GM12873 (cell line): ENCODE data around the gene CMTR1.

Experiments
- CTCF ChIP-seq: IDR thresholded peaks from 2 replicates; pipeline ENCODE4 v1.5.1; 2012; ENCODE audit warnings: low read depth, mild to moderate bottlenecking, moderate library complexity, low read length, control low read depth; ENCODE audit not compliant: insufficient read depth; ENCODE audit errors: missing control alignments

The CMTR1 gene

GRCh38 chr6:37432916-37433656 lies at the start of gene CMTR1:
Gene CMTR1, plus strand, starts transcription at chr6:37433221. Its CDS starts 2,409 bp downstream, at chr6:37435630.
- TF ChIP-seq CTCF = no peak

- TF ChIP-seq CTCF = no peak
Observed at GRCh38 chr6:37388578-37388977, 44.4 kb upstream of the CMTR1 start.

GRCh38 chr6:37389857-37390256 lies 43.2 kb upstream of the CMTR1 start:
- no peak for TF ChIP-seq CTCF

DNA sequence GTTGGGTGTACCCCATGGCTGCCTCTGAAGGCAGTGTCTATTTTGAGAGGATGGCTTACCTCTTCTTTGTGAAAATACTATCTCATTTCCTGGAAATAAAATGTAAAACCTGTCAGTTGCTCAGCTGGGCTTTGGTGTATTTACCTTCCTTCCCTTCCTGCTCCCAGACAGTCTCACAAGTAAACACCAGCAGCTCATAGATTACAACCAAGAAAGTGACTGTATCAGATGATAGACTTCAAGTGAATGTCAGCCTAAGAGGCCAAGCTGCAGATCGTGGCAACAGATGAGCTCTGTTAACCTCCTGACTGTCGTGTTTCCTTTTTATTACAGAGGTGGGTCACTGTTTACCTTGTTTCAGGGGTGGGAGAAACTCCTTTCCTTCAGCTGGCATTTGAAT lies 41.9 kb upstream of the CMTR1 start:
- no peak for TF ChIP-seq CTCF

GRCh38 chr6:37392821-37393220 lies 40.2 kb upstream of the CMTR1 start:
- TF ChIP-seq CTCF = no peak

GRCh38 chr6:37393381-37393929 lies 39.6 kb upstream of the CMTR1 start:
- TF ChIP-seq CTCF = no peak

- TF ChIP-seq CTCF = no peak
Observed at GRCh38 chr6:37396571-37397180, 36.3 kb upstream of the CMTR1 start.
